ENCODE measurements around the gene TRAPPC2.

DNA sequence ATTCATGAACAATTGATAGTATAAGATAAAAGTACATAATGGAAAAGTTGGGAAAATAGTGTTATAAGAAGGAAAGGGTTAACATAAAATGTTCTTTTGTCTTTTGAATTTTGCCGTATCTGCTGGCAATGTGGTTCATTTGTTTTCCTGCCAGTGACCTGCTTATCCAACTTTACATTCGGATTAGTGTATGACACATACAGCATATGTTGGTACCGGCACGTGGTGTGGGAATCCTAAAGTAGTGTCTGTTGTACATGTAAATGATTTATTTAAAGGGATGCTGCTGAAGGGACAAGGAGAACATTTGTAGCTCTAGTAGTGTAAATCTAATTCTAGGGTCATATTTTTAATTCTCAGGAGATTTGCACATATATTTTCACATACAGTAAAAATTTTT is 34.0 kb downstream of the TRAPPC2 start:
- TF ChIP-seq POLR2A (IDR thresholded peaks at IDR 0.05; ENCODE audit: borderline replicate concordance, extremely low read depth, insufficient read depth, insufficient read length) (no peak), POLR2AphosphoS5 (IDR thresholded peaks at IDR 0.05; ENCODE audit: low read depth, low read length) (no peak)
- TF ChIP-seq, protein P1, sequence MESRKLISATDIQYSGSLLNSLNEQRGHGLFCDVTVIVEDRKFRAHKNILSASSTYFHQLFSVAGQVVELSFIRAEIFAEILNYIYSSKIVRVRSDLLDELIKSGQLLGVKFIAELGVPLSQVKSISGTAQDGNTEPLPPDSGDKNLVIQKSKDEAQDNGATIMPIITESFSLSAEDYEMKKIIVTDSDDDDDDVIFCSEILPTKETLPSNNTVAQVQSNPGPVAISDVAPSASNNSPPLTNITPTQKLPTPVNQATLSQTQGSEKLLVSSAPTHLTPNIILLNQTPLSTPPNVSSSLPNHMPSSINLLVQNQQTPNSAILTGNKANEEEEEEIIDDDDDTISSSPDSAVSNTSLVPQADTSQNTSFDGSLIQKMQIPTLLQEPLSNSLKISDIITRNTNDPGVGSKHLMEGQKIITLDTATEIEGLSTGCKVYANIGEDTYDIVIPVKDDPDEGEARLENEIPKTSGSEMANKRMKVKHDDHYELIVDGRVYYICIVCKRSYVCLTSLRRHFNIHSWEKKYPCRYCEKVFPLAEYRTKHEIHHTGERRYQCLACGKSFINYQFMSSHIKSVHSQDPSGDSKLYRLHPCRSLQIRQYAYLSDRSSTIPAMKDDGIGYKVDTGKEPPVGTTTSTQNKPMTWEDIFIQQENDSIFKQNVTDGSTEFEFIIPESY (IDR thresholded peaks at IDR 0.05; ENCODE audit: extremely low read depth, insufficient replicate concordance, low read length) = no peak
